Mesenchymal stem cell (in vitro differentiated cells and primary cell): ENCODE results near the gene MTO1.

Experiments
- DNase-seq: peaks from one replicate; pipeline ENCODE4 v3.0.0-alpha.2; 2013
- H2AFZ ChIP-seq: one replicate; pipeline ENCODE4 v1.6.1; 2013; ENCODE audit warnings: low read depth, mild to moderate bottlenecking, control low read depth, inconsistent platforms, low read length, moderate library complexity
- H2AK5ac ChIP-seq: 2 replicates; pipeline ENCODE4 v1.6.1; 2013; ENCODE audit warnings: low read length, moderate library complexity, mild to moderate bottlenecking, inconsistent platforms; ENCODE audit not compliant: severe bottlenecking
- H2BK120ac ChIP-seq: one replicate; pipeline ENCODE4 v1.6.1; 2013; ENCODE audit warnings: low read depth, mild to moderate bottlenecking, inconsistent platforms, low read length, moderate library complexity
- H2BK12ac ChIP-seq, 2 experiments: one replicate each; pipeline ENCODE4 v1.6.1; 2013; ENCODE audit warnings: inconsistent platforms in 2 of 2, low read length in 2 of 2, mild to moderate bottlenecking in 2 of 2, moderate library complexity in 2 of 2, control low read depth in 1 of 2
- H2BK15ac ChIP-seq: one replicate; pipeline ENCODE4 v1.6.1; 2013; ENCODE audit warnings: mild to moderate bottlenecking, low read depth, inconsistent platforms; ENCODE audit not compliant: poor library complexity, severe bottlenecking
- H2BK5ac ChIP-seq: 2 replicates; pipeline ENCODE4 v1.6.1; 2013; ENCODE audit warnings: low read depth, mild to moderate bottlenecking, low read length, control low read depth, inconsistent platforms; ENCODE audit not compliant: poor library complexity, severe bottlenecking
- H3K14ac ChIP-seq, 2 experiments: one replicate each; pipeline ENCODE4 v1.6.1; 2013; ENCODE audit warnings: inconsistent platforms in 2 of 2, low read length in 2 of 2, control low read depth in 1 of 2, mild to moderate bottlenecking in 1 of 2, moderate library complexity in 1 of 2
- H3K18ac ChIP-seq, 2 experiments: one replicate each; pipeline ENCODE4 v1.6.1; 2013; ENCODE audit warnings: inconsistent platforms in 2 of 2, low read length in 2 of 2, control low read depth in 1 of 2, low read depth in 1 of 2, mild to moderate bottlenecking in 1 of 2
- H3K23ac ChIP-seq, 2 experiments: one replicate each; pipeline ENCODE4 v1.6.1; 2013; ENCODE audit warnings: inconsistent platforms in 2 of 2, low read length in 2 of 2, mild to moderate bottlenecking in 2 of 2, moderate library complexity in 2 of 2, control low read depth in 1 of 2
- H3K27ac ChIP-seq: 2 replicates; pipeline ENCODE4 v1.5.1; 2013; ENCODE audit warnings: mild to moderate bottlenecking, moderate library complexity, low read length, control low read depth, inconsistent platforms; ENCODE audit not compliant: poor library complexity, severe bottlenecking
- H3K27me3 ChIP-seq, 2 experiments: 2 replicates each; pipeline versions ENCODE4 v1.6.1 to v1.7.0; 2013; ENCODE audit warnings: low read length in 2 of 2, mild to moderate bottlenecking in 2 of 2, moderate library complexity in 2 of 2, control low read depth in 1 of 2, inconsistent platforms in 1 of 2; ENCODE audit not compliant: control insufficient read depth in 1 of 2, insufficient read depth in 1 of 2
- H3K36me3 ChIP-seq, 2 experiments: 2 replicates each; pipeline versions ENCODE4 v1.6.1 to v1.7.0; 2013; ENCODE audit warnings: low read length in 2 of 2, control low read depth in 1 of 2, inconsistent platforms in 1 of 2, low read depth in 1 of 2, mild to moderate bottlenecking in 1 of 2; ENCODE audit not compliant: insufficient read depth in 2 of 2, control insufficient read depth in 1 of 2
- H3K4ac ChIP-seq, 2 experiments: one replicate each; pipeline ENCODE4 v1.6.1; 2013; ENCODE audit warnings: inconsistent platforms in 2 of 2, low read length in 2 of 2, mild to moderate bottlenecking in 2 of 2, moderate library complexity in 2 of 2, control low read depth in 1 of 2, low read depth in 1 of 2
- H3K4me1 ChIP-seq: 2 replicates; pipeline ENCODE4 v1.6.1; 2013; ENCODE audit warnings: low read depth, low read length, control low read depth; ENCODE audit not compliant: control insufficient read depth, insufficient read depth
- H3K4me2 ChIP-seq: 2 replicates; pipeline ENCODE4 v1.6.1; 2013; ENCODE audit warnings: low read length, mild to moderate bottlenecking, inconsistent platforms; ENCODE audit not compliant: poor library complexity, severe bottlenecking
- H3K4me3 ChIP-seq, 2 experiments: 2 replicates each; pipeline versions ENCODE4 v1.5.1 to v1.7.0; 2013; ENCODE audit warnings: low read length in 2 of 2, mild to moderate bottlenecking in 2 of 2, control low read depth in 1 of 2, low read depth in 1 of 2; ENCODE audit not compliant: insufficient read depth in 1 of 2
- H3K79me1 ChIP-seq: replicated peaks from 2 replicates; pipeline ENCODE4 v1.6.1; 2013; ENCODE audit warnings: mild to moderate bottlenecking, control low read depth, low read length, inconsistent platforms; ENCODE audit not compliant: poor library complexity, severe bottlenecking
- H3K9ac ChIP-seq: 2 replicates; pipeline ENCODE4 v1.7.0; 2013; ENCODE audit warnings: mild to moderate bottlenecking, low read length, moderate library complexity
- H3K9me3 ChIP-seq: 2 replicates; pipeline ENCODE4 v1.7.0; 2013; ENCODE audit warnings: mild to moderate bottlenecking, low read length; ENCODE audit not compliant: control insufficient read depth
- H4K8ac ChIP-seq: one replicate; pipeline ENCODE4 v1.6.1; 2013; ENCODE audit warnings: inconsistent platforms, mild to moderate bottlenecking, low read length, moderate library complexity
- H4K91ac ChIP-seq: one replicate; pipeline ENCODE4 v1.6.1; 2013; ENCODE audit warnings: mild to moderate bottlenecking, low read length, inconsistent platforms
- WGBS: methylation state at CpG from one replicate; pipeline ENCODE4 v1.1.7; 2013; ENCODE audit warnings: mixed read lengths; 5-methylcytosine and 5-hydroxymethylcytosine counted together

MTO1 gene

GRCh38 chr6:73525546-73526330, 64.2 kb downstream of the MTO1 start:
- Histone ChIP-seq H4K8ac (no peak overlapping the region), H3K9me3 (no peaks in the 10 kb centered on the region), H3K4ac (no peak overlapping the region), H3K23ac (no peak overlapping the region), H3K79me1 (peaks cover 3% of the 10 kb centered on the region), H2BK120ac (no peak overlapping the region), H2BK15ac (no peak overlapping the region), H2BK12ac (no peak overlapping the region), H3K27me3 (no peaks in the 10 kb centered on the region), H3K4me1 (peaks cover 1% of the 10 kb centered on the region), H3K4me3 (no peak overlapping the region), H4K91ac (no peak overlapping the region), H2AFZ (no peak overlapping the region), H3K18ac (no peak overlapping the region), H3K27ac (no peak overlapping the region), H2BK5ac (no peak overlapping the region), H3K4me2 (no peak overlapping the region), H2AK5ac (peak overlapping the region; percentile 16), H3K14ac (no peak overlapping the region), H3K9ac (no peak overlapping the region), H3K36me3 (peaks cover 0 to under 1% of the 10 kb centered on the region in 2 experiments)
- WGBS: 92% methylated on average over 2 of the region's 3 CpGs
- DNase-seq: no peak

GRCh38 chr6:73528897-73529296, 67.4 kb downstream of the MTO1 start:
- H3K36me3 ChIP-seq: no peaks in the 10 kb centered on the region
- no peak overlapping the region for H4K8ac ChIP-seq
- no peak overlapping the region for H4K91ac ChIP-seq
- H3K79me1 ChIP-seq: no peaks in the 10 kb centered on the region
- no peaks in the 10 kb centered on the region for H3K9me3 ChIP-seq
- H3K23ac ChIP-seq: no peak overlapping the region
- H3K27ac ChIP-seq: no peak overlapping the region
- no peak overlapping the region for H2AFZ ChIP-seq
- H3K18ac ChIP-seq: no peak overlapping the region
- no peak overlapping the region for H3K14ac ChIP-seq
- H2BK5ac ChIP-seq: no peak overlapping the region
- no peak overlapping the region for H3K4me2 ChIP-seq
- H2BK12ac ChIP-seq: no peak overlapping the region
- H2BK120ac ChIP-seq: no peak overlapping the region
- H3K4me3 ChIP-seq: no peak overlapping the region
- no peak overlapping the region for H3K4ac ChIP-seq
- no peak overlapping the region for H2BK15ac ChIP-seq
- no peak for DNase-seq
- no peaks in the 10 kb centered on the region for H3K27me3 ChIP-seq
- no peaks in the 10 kb centered on the region for H3K4me1 ChIP-seq
- WGBS: 89% methylated on average over 5 of the region's 7 CpGs
- no peak overlapping the region for H3K9ac ChIP-seq
- no peak overlapping the region for H2AK5ac ChIP-seq

GRCh38 chr6:73532293-73532692, 70.8 kb downstream of the MTO1 start:
- Histone ChIP-seq H2AK5ac (no peak overlapping the region), H3K23ac (no peak overlapping the region), H3K18ac (no peak overlapping the region), H3K27ac (no peak overlapping the region), H2BK5ac (no peak overlapping the region), H2AFZ (no peak overlapping the region), H2BK120ac (no peak overlapping the region), H3K27me3 (no peaks in the 10 kb centered on the region), H3K4me1 (no peaks in the 10 kb centered on the region), H2BK15ac (no peak overlapping the region), H3K36me3 (no peaks in the 10 kb centered on the region), H3K4me2 (no peak overlapping the region), H2BK12ac (no peak overlapping the region), H4K91ac (no peak overlapping the region), H3K4me3 (no peak overlapping the region), H3K9ac (no peak overlapping the region), H3K9me3 (no peaks in the 10 kb centered on the region), H4K8ac (no peak overlapping the region), H3K14ac (no peak overlapping the region), H3K4ac (no peak overlapping the region), H3K79me1 (no peaks in the 10 kb centered on the region)
- DNase-seq: no peak
- WGBS: 98% methylated on average over 2 of the region's 3 CpGs

GRCh38 chr6:73534628-73535027, 73.1 kb downstream of the MTO1 start:
- Histone ChIP-seq H2BK5ac (no peak overlapping the region), H3K18ac (no peak overlapping the region), H3K27ac (no peak overlapping the region), H2AFZ (no peak overlapping the region), H3K79me1 (no peaks in the 10 kb centered on the region), H3K4me1 (no peaks in the 10 kb centered on the region), H3K23ac (no peak overlapping the region), H3K4ac (no peak overlapping the region), H4K8ac (no peak overlapping the region), H2BK12ac (no peak overlapping the region), H3K36me3 (no peaks in the 10 kb centered on the region), H2AK5ac (no peak overlapping the region), H3K4me3 (no peak overlapping the region), H3K9ac (no peak overlapping the region), H3K9me3 (no peaks in the 10 kb centered on the region), H2BK120ac (no peak overlapping the region), H3K14ac (no peak overlapping the region), H3K27me3 (no peaks in the 10 kb centered on the region), H2BK15ac (no peak overlapping the region), H4K91ac (no peak overlapping the region), H3K4me2 (no peak overlapping the region)
- DNase-seq: no peak
- WGBS: 91% methylated on average over 2 of the region's 2 CpGs
